Large intestine (tissue), 1 donor: ENCODE data around the gene ZNF736. TPM values are rescaled to one million over a fixed set of nuclear protein-coding genes. Genes with fewer than 3 reads are reported as not detected.

Experiments
- polyA plus RNA-seq: library from polyadenylated mRNA; unstranded; fragments of 120-200 nt; gene quantifications from one replicate; pipeline ENCODE4 v1.2.1, GENCODE V29; 2013

Gene ZNF736
- polyA plus RNA-seq, 1 donor: 13.0 TPM

Other genes starting within 250 kb of the ZNF736 start
- gene ZNF735, start 106.8 kb upstream of the ZNF736 start, polyA plus RNA-seq: not detected
- gene ZNF679, start 85.5 kb upstream of the ZNF736 start, polyA plus RNA-seq: not detected
- gene ZNF680, start 249.1 kb downstream of the ZNF736 start, polyA plus RNA-seq: 9.1 TPM